GM13976 (cell line): ENCODE measurements around the gene ACTG1.

Experiments used
- DNase-seq: peaks from one replicate; pipeline ENCODE4 v3.0.0; 2012; ENCODE audit warnings: low spot score
- CTCF ChIP-seq: IDR thresholded peaks from 2 replicates; pipeline ENCODE4 v1.5.1; 2012; ENCODE audit warnings: borderline replicate concordance, mild to moderate bottlenecking; ENCODE audit not compliant: insufficient read depth; ENCODE audit errors: extremely low read depth, missing control alignments, control extremely low read depth
- in situ Hi-C: fragments of 300-500 bp; cut with MboI; formaldehyde crosslinking; loops from one replicate; pipeline ENCODE4 v1.12.0; 2022; ENCODE audit warnings: low sequenced_read_pairs, mixed read lengths, inconsistent platforms; ENCODE audit not compliant: unreplicated experiment

The ACTG1 gene

GRCh38 chr17:81503619-81504018 lies 9.0 kb downstream of the ACTG1 start:
- DNase-seq, result no peak
- TF ChIP-seq CTCF, result no peak
- in situ Hi-C loops, result no loop called here

GRCh38 chr17:81502471-81503017 lies 10.1 kb downstream of the ACTG1 start:
- in situ Hi-C loops, result no loop called here
- no peak for TF ChIP-seq CTCF
- DNase-seq, result no peak

- DNase-seq, result no peak
- in situ Hi-C loops, result no loop called here
- TF ChIP-seq CTCF, result no peak
Measured at GRCh38 chr17:81500047-81500446, 12.6 kb downstream of the ACTG1 start.

- no peak for DNase-seq
- TF ChIP-seq CTCF, result no peak
- in situ Hi-C loops, result no loop called here
Measured at GRCh38 chr17:81499601-81499970, 13.0 kb downstream of the ACTG1 start.

- no peak for DNase-seq
- no peak for TF ChIP-seq CTCF
- in situ Hi-C loops, result no loop called here
Measured at GRCh38 chr17:81498953-81499600, 13.5 kb downstream of the ACTG1 start.

GRCh38 chr17:81494626-81495377 lies 17.8 kb downstream of the ACTG1 start:
- no peak for DNase-seq

More at GRCh38 chr17:81494626-81495377, 17.8 kb downstream of the ACTG1 start:
- in situ Hi-C loops, result no loop called here
- TF ChIP-seq CTCF, result no peak
